GM19035 (cell line): ENCODE results near the gene CCDC197.

Experiments
- ATAC-seq: cut with Tn5 transposase; IDR thresholded peaks from one replicate; pipeline ENCODE4 v1.9.1; 2021; ENCODE audit not compliant: unreplicated experiment

CCDC197 gene

DNA sequence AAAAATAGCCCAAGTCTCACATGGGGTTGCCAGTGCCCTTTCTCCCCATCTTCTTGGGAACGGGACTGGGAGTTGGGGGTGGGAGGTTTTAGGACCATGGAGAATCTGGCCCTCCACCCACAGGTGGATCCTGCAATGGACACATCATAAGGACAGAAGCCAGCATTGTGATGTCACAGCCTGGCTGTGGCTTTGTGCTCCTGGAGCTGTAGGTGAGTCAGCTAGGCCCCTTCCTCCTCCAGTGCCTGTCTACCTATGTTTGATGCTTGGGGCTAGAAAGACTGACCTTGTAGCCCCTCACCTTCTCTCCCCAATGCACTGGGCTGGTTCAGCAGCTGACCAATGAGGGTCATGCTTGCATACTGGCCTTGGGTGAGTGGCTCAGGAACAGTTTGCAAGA is at the start of gene CCDC197:
TSS of gene CCDC197 (plus strand) at position 220 of the 400 bp plus-strand sequence. CDS start 831 bp downstream, outside the sequence.
- ATAC-seq, result no peak

DNA sequence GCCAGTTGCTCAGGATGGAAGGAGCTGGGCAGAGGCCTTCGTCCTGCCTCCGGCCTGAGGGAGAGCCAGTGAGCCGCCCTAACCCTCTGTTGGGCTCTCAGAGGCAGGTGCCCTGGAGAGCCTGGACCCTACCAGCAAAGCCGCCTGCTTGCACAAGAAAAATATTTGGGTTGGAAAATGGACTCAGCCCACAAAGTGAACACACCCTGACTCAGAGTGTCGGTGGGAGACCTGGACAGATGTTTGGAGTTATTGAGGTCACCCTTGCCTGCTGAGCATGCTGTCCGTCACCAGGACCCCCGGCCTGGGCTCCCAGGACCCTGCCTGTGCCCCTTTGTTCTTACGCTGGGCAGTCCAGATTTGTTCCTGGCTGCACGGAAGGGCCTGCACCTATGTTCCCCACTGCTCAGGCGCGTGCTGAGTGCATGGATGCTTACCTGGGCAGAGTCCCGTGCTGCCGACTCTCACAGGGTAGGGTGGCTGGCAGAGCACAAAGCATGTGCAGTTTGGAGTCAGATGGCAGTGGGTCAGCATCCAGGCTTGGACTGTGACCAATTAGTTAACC is 47.5 kb upstream of the CCDC197 start:
- ATAC-seq, result no peak

DNA sequence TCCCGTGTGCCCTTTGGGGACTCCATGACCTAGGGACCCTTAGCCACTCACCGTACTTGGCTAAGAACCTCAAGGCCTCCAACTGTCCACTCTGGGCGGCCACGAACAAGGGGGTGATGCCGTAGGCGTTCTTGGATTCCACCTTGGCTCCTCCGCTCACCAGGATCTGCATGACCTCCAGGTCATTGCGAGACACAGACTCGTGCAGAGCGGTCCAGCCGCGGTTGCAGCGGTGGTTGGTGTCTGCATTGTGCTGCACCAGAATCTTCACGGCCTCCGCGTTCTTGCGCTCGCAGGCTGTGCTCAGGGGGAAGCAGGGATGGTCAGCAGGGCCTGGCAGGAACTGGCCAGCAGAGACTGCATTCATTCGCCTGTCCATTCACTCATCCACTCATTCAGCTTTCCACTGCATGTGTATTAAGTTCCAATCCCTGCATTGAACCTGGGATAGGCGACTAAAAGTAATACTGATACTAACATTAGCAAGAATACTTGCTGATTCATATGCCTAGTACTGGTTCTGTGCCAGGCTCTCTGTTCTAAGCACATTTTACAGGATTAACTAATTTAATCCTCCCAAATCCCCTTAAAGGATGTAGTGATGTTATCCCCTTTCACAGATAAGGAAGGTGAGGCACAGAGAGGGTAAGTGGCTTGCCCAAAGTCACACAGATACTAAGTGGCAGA is 46.0 kb upstream of the CCDC197 start:
- no peak for ATAC-seq

DNA sequence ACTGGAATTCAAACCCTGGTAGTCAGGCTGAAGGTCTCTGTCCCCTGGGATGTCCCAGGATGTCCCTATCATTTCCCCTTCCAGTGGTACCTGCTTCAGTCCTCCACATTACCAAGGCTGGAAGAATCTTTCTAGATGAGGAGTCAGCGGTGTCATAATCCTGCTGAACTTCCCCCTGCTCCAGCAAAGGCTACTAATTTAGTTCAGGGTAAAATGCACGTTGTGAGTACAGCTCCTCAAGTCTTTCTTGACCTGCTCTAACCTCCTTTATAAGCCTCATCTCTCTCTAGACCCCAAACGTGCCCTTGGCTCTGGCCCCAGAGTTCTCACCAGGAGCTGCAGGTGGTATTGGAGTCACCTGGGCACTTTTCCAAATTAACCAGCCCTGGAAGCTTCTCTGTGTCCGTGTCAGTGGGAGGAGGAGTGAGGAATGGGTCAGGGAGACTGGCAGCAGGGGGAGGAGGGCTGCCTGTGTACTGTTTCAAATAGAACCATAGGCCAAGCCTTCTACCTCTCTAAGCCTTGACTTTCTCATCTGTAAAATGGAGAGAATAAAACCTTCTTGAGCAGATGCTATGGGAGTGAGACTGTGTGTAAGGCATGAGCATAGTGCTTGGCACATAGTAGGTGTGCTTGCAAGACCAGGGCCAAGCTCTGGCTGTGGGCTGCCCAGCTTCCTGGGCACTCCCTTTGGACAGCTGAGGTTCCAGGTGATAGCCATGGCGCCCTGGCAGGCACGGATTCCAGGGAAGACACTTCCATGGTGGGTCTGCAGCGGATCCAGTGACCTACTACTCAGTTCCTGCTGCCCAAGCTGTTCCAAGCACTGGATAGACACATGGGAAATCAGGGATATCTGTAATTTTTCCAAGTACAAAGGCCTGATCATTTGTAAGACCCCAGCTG is 45.2 kb upstream of the CCDC197 start:
- no peak for ATAC-seq

DNA sequence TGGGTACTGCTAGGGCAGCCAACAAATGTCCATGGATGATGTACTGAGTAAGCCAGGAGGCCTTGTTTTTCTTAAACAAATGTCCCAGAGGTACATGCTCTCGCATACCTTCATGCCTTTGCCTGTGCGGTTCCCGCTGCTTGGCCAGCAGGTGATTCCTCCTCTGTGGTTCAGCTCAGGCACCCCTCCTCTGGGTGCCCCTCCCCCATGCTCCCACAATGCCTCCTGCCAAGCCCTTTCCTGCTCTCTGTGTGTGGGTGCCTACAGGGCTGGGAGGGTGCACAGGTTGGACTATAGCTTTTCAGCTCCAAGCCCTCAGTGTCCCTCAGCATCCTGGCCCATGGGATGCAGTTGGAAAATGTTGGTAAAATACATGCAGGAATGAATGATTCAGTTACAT is 44.3 kb upstream of the CCDC197 start:
- no peak for ATAC-seq

DNA sequence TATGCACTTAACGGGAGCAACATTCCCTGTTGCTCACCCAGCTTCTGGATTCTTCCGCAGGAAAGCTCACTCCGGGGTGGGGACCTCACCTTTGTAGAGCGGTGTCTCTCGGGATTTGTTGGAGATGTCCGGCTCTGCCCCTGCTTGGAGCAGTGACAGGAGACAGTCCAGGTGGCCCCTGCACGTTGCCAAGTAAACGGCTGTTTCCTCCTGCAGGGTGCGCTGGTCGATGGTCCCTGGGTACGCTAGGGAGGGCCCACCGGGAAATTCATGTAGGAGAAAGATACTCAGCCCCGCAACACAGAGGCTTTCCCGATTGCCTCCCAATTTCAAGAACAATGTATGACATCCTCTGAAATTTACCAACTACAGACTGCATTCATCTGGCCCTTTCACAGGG is 43.8 kb upstream of the CCDC197 start:
- no peak for ATAC-seq

DNA sequence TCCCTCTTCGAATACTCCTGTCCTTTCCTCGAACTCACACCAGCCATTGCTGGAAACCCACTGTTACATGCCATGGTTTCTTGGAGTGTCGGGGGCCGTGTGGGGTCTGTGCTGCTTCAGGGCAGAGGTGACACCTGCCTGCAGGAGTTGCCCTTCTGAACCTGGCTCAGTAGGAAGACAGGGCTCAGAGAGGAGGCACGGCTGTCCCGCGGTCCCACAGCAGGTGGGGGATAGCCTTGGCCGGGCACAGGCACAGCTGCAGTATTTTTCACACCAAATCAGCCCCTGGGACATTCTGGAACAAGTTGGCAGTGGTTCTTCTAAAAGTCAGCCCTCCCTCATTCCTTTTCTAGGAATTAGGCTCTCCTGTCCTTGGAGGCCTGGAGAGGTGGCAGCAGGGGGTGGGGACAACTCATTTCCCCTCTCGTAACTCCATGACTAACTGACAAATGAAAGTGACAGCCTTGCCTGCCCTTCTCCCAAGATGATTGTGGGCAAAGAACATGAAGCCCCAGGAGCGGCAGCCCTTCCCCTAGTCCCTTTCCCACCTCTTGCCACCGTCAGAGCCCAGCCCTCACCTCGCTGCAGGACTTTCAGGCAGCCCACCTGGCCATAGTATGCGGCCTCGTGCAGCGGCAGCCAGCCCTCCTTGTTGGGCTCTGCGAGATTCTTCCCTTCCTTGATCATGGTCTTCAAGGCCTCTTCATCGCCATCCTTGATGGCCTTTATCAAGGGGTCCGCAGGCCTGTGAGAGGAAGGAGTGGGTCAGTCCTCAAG is 43.2 kb upstream of the CCDC197 start:
- ATAC-seq, result no peak

DNA sequence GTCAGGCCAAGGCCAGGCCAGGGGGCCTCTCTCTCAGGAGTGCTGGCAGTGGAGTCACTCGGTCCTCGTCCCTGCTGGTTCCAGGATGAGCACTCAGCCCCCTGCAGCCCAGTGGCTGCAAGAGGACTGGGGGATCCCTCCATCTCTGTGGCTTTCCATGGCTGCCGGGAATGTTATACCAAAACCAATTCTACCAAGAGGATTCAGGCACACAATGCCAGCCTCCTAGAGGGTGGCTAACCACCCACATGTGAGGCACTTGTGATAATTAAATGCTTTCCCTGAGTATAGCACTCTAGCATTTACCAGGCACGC is 42.6 kb upstream of the CCDC197 start:
- no peak for ATAC-seq

DNA sequence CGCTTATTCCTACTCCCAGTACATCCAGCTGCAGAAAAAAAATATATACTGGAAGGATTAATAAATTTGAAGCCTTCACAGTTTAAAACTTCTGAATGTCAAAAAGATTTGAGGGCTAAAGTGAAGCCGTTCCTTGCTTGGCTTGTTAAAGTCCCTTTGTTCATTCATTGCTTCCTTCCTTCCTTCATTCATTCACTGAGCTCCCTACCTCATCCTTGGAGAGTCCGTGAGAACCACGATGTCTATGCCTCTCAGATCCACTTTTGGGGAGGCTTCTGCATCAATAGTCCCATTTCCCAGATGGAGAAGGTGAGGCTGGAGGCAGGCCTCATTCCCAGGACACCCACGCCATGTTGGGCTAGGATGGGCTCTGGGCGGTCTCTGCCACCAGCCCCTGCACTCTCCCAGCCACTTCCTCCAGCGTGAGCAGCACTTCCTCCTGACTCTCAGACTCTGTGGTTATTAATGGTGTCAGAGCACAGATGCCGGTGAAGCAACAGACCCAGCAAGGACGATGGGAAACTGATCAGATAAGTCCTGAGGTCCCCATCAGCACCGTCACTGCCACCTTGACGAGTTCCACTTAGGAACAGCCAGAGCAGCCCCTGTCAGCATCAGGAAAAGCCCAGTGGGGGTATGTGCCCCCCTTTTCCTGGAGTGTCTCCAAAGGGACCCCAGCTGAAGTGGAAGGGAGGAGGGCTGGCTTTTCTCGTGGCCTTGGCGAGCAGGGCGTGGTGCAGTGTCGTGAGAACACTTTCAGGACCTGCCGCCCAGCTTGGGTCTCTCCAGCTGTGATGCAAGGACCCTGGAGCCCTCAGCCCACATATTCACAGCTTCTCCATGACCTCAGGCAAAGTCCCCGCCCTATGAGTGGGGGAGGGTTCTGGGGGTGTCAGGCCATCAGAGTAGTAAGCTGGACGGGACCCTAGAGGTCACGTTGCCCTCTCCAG is 41.9 kb upstream of the CCDC197 start:
- ATAC-seq, result no peak

DNA sequence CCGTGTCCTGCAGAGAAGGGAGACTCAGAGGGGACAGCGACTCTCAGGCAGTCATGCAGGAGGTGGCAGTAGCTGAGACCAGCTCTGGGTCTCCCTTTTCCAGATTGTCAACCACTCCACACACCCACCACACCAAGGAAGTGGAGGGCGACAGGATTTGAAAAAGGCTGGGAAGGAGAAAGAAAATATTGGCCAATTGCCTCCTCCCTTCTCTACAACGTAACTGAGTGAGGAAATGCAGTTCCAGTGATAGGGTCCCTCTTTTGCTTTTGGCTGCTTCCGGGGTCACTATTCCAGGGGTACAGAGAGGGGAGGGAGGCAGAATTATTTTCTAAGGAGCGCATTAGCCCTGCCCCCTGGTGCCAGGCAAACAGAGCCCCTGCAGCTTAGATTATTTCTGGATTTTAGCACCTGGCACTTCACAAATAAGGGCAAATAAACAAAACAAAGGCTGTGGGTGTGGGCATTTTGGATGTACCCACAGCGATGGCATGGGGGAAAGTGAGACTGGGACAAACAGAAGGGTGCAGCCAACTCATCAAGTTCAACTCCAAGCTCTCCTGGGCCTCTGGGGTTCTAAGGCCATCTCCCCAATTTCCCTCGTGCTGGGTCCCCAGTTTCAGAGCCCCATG is 41.1 kb upstream of the CCDC197 start:
- ATAC-seq, result no peak

DNA sequence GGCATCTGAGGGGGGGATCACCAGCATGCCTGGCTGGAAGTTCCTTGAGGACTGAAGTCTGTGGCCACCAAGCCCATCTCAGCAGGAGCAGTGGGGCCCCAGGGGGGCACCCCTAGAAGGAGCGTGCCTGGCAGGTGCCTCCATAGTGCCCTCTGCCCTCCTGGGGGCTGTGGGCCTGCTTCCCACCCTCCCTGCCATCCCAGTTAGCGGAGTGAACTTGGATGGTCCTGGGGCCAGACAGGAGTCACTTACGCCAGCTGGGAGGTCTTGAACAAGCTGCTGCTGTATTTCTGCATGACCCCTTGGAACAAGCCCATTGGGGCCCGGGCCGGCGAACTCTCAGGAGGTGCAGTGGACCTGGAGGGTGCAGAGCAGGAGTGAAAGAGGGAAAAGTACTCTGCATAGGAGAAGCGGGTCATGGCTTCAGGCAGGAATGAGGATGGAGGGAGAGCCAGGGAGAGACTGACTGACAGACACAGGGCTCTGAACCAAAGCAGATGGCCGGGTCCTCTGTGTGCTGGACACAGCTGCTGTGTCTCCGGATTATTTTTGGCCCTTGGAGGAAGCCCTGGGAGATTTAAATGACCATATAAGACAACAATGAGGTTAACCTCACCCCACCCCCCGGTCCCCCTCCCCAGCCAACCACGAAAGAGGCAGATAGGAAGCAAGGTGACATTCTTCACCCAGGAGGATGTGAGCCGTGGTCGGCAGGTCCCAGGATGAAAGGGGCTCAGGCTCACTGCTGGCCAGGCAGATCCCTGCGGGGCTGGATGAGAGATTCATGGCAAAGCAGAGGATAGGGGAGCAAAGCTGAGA is 40.4 kb upstream of the CCDC197 start:
- ATAC-seq, result no peak

DNA sequence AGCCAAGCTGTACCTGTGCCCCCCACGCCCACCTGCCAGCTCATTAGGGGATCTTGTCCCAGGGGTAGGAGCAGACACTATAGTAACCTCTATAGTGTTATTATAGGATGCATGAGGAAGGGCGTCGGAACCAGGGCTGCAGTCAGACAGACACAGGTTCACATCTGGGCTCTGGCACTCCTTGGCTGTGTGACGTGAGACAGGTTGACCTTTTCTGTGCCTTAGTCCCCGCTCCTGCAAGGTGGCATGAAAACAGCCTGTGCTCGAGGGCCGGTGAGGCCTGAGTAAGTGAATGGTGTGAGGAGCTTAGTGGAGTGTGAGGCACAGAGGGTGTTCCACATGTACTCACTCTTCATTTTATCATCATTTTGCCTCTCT is 39.8 kb upstream of the CCDC197 start:
- ATAC-seq, result no peak

DNA sequence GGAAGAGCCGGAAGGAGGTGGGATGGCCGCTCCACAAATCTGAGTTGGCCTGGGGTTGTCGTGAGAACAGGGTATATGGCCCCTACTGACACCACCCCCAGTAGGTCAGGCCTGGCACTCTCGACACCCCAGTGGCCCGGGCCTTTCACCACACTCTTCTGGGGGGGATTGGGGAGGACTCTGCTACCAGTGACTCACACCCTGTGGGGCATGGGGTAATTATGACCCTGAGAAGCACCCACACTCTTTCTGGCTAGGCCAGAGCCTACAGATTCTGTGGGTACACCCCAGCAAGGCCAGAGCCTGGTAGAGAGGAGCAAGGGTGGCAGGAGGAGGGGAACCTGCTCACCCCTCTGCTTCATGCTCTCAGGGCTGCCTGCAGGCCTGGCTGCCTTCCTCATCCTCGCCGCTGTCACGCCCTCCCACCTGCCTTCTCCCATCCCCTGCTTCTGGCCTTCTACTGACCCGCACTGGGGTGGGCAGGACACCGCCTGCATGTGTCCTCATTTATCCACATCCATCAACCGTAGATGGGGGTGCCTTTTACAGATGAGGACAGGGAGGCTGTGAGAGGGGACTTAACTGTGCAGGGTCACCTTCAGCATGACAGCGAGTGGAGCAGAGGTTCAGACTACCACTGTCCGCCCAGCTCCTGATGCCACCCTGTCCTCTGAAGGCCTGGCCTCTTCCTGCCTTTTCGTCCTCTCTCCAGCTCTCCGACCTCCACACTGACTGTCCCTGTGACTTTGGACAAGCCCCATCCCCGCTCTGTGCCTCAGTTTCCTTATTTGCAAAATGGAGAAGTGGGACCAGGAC is 39.1 kb upstream of the CCDC197 start:
- no peak for ATAC-seq

DNA sequence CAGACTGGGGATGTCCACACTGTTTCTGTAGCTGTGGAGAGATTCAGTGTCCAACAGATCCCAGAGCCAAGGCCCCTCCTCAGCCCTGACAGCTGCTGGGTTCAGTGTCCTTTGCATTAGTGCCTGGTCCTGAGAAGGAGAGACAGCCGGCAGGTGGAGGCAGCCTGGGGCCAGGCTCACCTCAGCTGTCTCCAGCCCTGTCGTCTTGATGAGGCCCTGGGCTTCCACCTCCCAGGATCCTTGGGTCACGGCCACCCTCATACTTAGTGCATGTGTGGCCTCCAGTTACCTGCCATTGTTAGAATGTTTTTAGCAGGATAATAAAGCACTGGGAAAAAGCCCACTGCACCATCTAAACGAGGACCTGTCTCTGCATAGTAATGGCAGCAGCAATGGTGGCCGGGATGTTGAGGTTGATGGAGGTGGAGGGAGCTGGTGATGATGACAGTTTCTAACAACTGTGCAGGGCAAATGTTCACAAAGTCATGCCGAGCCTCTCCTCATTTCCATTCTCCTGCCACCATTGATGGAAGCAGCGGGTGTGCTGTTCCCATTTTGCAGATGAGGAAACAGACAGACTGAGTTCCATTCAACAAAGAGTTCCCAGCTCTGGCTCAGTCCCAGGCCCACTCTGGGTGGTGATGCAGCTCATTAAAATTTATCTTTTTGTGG is 38.4 kb upstream of the CCDC197 start:
- no peak for ATAC-seq

DNA sequence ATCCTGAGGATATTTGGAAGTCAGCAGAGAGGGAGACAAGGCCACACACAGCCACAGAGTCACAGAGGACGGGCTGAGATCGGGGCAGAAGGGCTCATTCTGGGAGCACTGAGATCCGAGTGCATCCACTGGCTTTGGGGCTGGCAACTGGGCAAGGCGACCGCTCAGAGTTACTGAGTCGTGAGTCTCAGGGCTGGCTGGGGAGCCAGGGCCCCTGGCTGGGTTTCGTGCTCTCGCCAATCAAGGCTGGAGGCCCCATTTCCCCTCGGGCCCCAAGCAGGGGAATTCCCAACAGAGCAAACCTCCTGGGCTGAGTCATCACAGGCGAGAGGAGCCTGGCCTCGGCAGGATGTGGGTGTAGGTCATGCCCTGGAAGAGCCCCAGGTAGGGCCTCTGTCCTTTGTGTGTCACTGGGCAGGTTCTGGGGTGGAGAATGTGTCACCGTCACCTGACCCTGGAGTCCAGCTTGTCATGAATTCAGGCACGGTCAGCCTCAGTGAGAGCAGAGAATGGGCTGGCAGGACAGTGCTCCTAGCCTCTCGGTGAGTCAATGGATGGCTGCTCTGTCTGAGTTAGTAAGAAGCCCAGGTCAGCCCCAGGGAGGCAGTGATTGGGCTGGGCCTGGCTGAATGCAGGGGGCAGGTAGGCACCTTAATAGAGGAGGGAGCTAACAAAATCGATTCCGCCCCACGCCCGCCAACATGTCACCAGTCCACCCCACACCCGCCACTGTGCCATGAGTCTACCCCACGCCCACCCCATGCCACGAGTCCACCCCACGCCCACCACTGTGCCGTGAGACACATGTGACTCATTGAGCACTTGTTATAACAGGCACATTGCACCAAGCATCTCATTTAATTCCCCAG is 37.6 kb upstream of the CCDC197 start:
- ATAC-seq, result peak; percentile 71

DNA sequence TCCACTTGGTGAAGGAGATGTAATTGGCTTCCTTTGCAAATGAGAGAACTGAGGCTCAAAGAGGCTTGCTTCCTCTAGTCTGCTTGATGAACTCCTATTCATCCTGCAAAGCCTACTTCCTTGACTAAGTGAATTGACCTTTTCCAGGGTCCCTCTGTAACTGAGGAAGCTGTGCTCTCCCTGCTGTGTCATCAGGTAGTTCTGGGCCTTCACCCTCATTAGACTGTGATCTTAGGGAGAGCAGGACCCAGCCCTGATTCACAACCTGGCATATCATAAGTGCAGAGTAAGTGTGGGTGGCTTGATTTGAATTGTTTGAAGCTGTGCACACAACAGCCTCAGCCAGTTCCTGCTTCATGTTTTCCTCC is 37.0 kb upstream of the CCDC197 start:
- no peak for ATAC-seq
